AG04449 (cell line): ENCODE results near the gene PRDM16.

Experiments
- CTCF ChIA-PET: fragments of 350-600 bp; formaldehyde crosslinking; extraction: SDS; loops from one replicate; lab custom pipeline; 2021; ENCODE audit warnings: antibody characterized with exemption; lab: Yijun Ruan, JAX
- POLR2A ChIA-PET: fragments of 400-600, 350-600 bp; formaldehyde crosslinking; extraction: SDS; loops from one replicate; lab custom pipeline; 2020; ENCODE audit warnings: antibody characterized with exemption, inconsistent platforms; lab: Yijun Ruan, JAX
- DNase-seq: peaks from one replicate; pipeline ENCODE4 v3.0.0-alpha.2; 2010; ENCODE audit warnings: low read depth, low spot score
- H3K4me3 ChIP-seq: 2 replicates; pipeline ENCODE4 v1.5.1; 2011; ENCODE audit warnings: low read depth, mild to moderate bottlenecking, control low read depth, low read length
- TF ChIP-seq, protein P1 (sequence below): IDR thresholded peaks from one replicate; pipeline ENCODE4 v1.5.1; 2011; ENCODE audit warnings: mild to moderate bottlenecking, moderate library complexity, low read length, control low read depth, inconsistent platforms; ENCODE audit not compliant: insufficient read depth; ENCODE audit errors: missing control alignments

Gene PRDM16

DNA sequence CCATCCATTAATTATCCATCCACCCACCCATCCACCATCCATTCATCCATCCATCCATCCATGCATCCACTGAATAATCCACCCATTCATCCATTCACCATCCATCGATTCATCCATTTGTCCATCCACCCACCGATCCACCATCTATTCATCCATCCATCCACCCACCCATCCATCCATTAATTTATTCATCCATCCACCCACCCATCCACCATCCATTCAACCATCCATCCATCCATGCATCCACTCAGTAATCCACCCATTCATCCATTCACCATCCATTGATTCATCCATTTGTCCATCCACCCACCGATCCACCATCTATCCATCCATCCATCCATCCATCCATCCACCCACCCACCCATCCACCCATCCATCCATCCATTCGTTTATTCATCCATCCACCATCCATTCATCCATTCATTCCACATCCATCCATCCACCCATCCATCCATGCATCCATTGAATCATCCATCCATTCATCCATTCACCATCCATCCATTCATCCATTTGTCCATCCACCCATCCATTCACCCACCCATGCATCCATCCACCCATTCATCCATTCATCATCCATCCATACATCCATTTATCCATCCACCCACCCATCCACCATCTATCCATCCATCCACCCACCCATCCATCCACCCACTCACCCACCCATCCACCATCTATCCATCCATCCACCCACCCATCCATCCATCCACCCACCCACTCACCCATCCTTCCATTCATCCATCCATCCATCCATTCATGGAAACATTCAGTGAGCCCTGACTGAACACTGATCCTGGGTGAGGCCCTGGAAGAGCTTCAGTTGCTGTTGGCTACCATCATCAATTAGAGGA is 302.1 kb downstream of the PRDM16 start:
- no peak overlapping the region for H3K4me3 ChIP-seq
- DNase-seq: no peak
- POLR2A ChIA-PET: no interaction called here
- CTCF ChIA-PET: no interaction called here
- TF ChIP-seq, protein P1, sequence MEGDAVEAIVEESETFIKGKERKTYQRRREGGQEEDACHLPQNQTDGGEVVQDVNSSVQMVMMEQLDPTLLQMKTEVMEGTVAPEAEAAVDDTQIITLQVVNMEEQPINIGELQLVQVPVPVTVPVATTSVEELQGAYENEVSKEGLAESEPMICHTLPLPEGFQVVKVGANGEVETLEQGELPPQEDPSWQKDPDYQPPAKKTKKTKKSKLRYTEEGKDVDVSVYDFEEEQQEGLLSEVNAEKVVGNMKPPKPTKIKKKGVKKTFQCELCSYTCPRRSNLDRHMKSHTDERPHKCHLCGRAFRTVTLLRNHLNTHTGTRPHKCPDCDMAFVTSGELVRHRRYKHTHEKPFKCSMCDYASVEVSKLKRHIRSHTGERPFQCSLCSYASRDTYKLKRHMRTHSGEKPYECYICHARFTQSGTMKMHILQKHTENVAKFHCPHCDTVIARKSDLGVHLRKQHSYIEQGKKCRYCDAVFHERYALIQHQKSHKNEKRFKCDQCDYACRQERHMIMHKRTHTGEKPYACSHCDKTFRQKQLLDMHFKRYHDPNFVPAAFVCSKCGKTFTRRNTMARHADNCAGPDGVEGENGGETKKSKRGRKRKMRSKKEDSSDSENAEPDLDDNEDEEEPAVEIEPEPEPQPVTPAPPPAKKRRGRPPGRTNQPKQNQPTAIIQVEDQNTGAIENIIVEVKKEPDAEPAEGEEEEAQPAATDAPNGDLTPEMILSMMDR: no peak

DNA sequence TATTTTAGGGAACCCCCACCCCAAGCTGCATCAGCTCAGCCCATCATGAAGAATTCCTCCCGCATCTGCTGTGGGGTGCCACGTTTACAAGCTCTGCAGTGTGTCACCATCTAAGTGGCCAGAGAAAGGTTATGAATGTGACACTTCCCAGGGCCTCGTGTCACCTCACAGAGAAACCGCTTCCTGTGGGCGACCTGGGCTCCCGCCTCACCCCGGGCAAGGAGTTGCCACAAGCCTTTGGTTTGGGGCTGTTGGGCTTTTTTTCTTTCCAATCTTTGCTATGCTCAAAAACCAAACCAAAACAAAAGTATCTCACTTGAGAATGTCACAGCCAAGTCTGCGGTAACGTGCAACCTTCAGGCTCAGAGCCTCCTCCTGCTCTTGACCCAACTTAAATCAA is 303.3 kb downstream of the PRDM16 start:
- DNase-seq: no peak
- TF ChIP-seq, protein P1: no peak
- H3K4me3 ChIP-seq: no peak overlapping the region
- ChIA-PET POLR2A (no interaction called here), CTCF (interaction anchor here (1.1 kb wide), 1 partner anchor 20 kb away, joined by 3 read pairs; no protein-coding TSS in a partner anchor)

DNA sequence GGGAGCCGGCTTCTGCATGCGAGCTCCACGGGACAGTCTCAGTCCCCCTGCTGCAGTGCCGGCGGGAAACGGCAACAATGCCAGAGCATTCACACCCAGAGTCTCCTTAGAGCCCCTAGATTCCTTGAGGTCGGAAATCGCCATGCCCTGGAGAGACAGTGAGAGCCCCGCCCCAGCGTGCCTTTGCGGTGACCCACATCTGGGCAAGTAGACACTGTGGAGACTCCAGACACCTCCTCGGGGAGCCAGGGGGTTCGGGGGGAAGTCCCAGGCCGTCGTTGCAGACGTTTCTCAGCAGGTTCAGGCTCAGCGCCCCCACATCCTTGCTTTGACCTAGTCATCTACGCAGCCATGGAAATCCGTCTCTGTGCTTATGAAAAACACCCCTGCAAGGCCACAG is 304.2 kb downstream of the PRDM16 start:
- no peak overlapping the region for H3K4me3 ChIP-seq
- POLR2A ChIA-PET: no interaction called here
- DNase-seq: no peak
- CTCF ChIA-PET: interaction anchor here (1.1 kb wide), 1 partner anchor 19 kb away, joined by 3 read pairs; no protein-coding TSS in a partner anchor
- TF ChIP-seq, protein P1: no peak

DNA sequence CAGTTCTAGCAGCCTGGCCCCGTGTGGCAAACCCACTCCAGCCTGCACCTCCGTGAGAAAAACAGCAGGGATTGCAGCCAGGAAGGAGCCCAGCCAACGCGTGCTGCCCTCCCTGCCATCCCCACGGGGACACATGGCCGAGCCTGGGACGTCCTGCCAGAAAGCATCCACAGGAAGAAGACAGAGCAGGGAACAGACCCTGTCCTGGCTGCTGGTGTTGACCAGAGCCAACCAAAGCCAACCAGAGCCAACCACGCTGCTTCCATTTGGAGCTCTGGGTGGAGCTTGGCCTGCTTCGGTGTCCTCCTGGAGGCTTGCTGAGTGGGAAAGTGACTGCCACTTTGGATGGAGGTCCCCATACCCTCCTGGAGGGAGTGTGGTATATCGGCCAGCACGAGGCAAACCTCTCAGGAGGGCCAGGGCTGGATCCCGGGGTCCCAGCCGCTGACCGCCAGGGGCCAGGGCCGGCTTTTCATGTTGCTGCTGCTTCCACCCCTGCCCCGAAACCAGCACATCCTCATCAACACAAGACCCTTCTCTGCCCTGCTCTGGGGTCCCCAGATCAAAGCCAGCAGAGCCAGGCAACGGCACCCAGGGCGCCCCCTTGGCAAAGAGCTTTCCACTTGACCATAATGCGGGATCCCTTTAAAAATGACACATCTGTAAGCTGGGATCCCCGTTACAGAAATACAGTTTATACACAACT is 304.9 kb downstream of the PRDM16 start:
- ChIA-PET CTCF (interaction anchor here (1.1 kb wide), 1 partner anchor 18 kb away, joined by 3 read pairs; no protein-coding TSS in a partner anchor), POLR2A (no interaction called here)
- DNase-seq: no peak
- TF ChIP-seq, protein P1: no peak
- H3K4me3 ChIP-seq: no peak overlapping the region

DNA sequence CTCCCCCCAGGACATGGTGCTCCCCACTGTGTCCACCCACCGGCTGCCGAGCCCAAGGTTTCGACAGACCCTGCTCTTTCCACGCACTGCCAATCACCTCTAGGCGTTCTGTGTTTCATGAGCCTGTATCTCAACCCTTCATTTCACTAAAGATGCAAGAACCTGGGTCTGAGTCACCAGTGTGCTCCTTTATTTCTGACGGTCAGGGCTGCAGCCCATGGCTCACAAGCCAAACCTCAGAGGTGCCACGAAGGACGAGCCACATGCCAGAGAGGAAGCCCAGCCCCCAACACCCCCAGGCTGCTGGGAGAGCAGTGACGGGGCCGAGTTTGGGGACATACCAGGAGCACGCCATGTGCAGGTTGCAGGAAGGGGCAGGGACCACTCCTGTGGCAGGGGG is 306.2 kb downstream of the PRDM16 start:
- ChIA-PET POLR2A (no interaction called here), CTCF (no interaction called here)
- H3K4me3 ChIP-seq: no peak overlapping the region
- TF ChIP-seq, protein P1: no peak
- no peak for DNase-seq

GRCh38 chr1:3377166-3377565 is 308.2 kb downstream of the PRDM16 start:
- POLR2A ChIA-PET: no interaction called here
- no peak for DNase-seq
- CTCF ChIA-PET: no interaction called here
- TF ChIP-seq, protein P1: no peak
- no peak overlapping the region for H3K4me3 ChIP-seq
